Glutamatergic neuron (in vitro differentiated cells): ENCODE data around the gene SLC12A6. TPM values are rescaled to one million over a fixed set of nuclear protein-coding genes. Genes with fewer than 3 reads are reported as not detected.

Experiments
- DNase-seq: peaks from one replicate; pipeline ENCODE4 v3.0.0; 2022
- H3K27ac Mint-ChIP-seq: one replicate; pipeline ENCODE4 v1.8.0; 2020; ENCODE audit warnings: mild to moderate bottlenecking, mixed read lengths, inconsistent platforms; ENCODE audit not compliant: unreplicated experiment
- H3K27me3 Mint-ChIP-seq: one replicate; pipeline ENCODE4 v1.8.0; 2020; ENCODE audit warnings: mild to moderate bottlenecking, moderate library complexity, mixed read lengths, inconsistent platforms; ENCODE audit not compliant: unreplicated experiment
- H3K36me3 Mint-ChIP-seq: one replicate; pipeline ENCODE4 v1.8.0; 2020; ENCODE audit warnings: mild to moderate bottlenecking, mixed read lengths, inconsistent platforms; ENCODE audit not compliant: unreplicated experiment
- H3K4me1 Mint-ChIP-seq: one replicate; pipeline ENCODE4 v1.8.0; 2020; ENCODE audit warnings: mild to moderate bottlenecking, low read depth, mixed read lengths, inconsistent platforms; ENCODE audit not compliant: unreplicated experiment
- H3K4me3 Mint-ChIP-seq: one replicate; pipeline ENCODE4 v1.8.0; 2020; ENCODE audit warnings: mild to moderate bottlenecking, mixed read lengths, inconsistent platforms; ENCODE audit not compliant: unreplicated experiment
- H3K9me3 Mint-ChIP-seq: one replicate; pipeline ENCODE4 v1.8.0; 2020; ENCODE audit warnings: mild to moderate bottlenecking, moderate library complexity, mixed read lengths, inconsistent platforms; ENCODE audit not compliant: unreplicated experiment
- microRNA-seq: library from miRNA; unstranded; fragments of <30 nt; microRNA quantifications from one replicate; pipeline ENCODE4, GENCODE V29; 2020; ENCODE audit not compliant: unreplicated experiment
- total RNA-seq: library from RNA; stranded (reverse); fragmentation: NEBNext Ultra II Directional; extraction: Animal tissue kit (Norgen Biotek cat#: 25700); gene quantifications from one replicate; pipeline ENCODE4 v1.2.1, GENCODE V29; 2021; ENCODE audit not compliant: unreplicated experiment
- TF ChIP-seq, protein P1 (sequence below): fragments of 200-600 bp; sonication (generic); IDR thresholded peaks from one replicate; pipeline ENCODE4 v1.5.0; 2021; ENCODE audit not compliant: partially characterized antibody, unreplicated experiment

Gene SLC12A6
- total RNA-seq, 1 donor from 2014 or later, result 43.3 TPM

DNA sequence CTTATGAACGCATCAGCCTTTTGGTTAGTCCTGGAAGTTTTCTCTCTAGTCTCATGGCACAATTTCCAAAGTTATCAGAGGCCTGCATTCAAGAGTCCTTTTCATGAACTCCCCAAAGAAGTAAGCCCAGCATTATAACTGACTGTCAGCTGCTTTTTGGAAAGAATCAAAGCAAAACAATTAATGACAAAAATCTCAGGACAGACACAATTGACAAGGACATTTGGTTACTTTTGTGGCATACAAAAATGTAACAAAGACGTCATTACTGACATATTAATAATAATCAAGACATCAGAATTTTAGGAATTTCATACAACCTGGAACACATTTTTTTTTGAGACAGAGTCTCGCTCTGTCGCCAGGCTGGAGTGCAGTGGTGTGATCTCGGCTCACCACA lies 148.9 kb downstream of the SLC12A6 start:
- H3K9me3 Mint-ChIP-seq, result peaks cover 3% of the 10 kb centered on the region
- H3K4me3 Mint-ChIP-seq, result no peak overlapping the region
- H3K36me3 Mint-ChIP-seq, result peaks cover 13% of the 10 kb centered on the region
- DNase-seq, result no peak
- H3K4me1 Mint-ChIP-seq, result no peaks in the 10 kb centered on the region
- no peak overlapping the region for H3K27ac Mint-ChIP-seq
- H3K27me3 Mint-ChIP-seq, result peaks cover 2% of the 10 kb centered on the region
- TF ChIP-seq, protein P1, sequence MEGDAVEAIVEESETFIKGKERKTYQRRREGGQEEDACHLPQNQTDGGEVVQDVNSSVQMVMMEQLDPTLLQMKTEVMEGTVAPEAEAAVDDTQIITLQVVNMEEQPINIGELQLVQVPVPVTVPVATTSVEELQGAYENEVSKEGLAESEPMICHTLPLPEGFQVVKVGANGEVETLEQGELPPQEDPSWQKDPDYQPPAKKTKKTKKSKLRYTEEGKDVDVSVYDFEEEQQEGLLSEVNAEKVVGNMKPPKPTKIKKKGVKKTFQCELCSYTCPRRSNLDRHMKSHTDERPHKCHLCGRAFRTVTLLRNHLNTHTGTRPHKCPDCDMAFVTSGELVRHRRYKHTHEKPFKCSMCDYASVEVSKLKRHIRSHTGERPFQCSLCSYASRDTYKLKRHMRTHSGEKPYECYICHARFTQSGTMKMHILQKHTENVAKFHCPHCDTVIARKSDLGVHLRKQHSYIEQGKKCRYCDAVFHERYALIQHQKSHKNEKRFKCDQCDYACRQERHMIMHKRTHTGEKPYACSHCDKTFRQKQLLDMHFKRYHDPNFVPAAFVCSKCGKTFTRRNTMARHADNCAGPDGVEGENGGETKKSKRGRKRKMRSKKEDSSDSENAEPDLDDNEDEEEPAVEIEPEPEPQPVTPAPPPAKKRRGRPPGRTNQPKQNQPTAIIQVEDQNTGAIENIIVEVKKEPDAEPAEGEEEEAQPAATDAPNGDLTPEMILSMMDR, result no peak

DNA sequence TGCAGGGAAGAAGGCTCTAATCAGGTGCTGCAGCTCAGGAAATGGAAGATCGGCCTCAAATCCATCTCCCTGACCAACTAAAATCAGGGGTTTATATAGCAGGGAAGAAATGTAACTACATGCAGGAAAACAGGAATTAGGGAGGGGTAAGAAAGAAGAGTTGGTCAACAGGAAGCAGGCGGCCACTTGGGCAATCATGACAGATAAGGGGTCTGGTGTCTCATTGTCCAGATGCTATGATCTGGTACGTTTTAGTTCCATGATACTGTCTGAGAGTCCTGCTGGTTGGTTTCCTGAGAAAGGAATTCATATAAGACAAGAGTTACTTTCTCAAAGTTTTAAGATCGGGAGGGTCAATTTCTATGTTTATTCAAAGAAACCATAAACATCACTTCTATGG lies 151.9 kb downstream of the SLC12A6 start:
- no peaks in the 10 kb centered on the region for H3K4me1 Mint-ChIP-seq
- TF ChIP-seq, protein P1, result no peak
- peaks cover 13% of the 10 kb centered on the region for H3K36me3 Mint-ChIP-seq
- no peak overlapping the region for H3K27ac Mint-ChIP-seq
- H3K9me3 Mint-ChIP-seq, result peaks cover 3% of the 10 kb centered on the region
- no peak for DNase-seq
- peaks cover 2% of the 10 kb centered on the region for H3K27me3 Mint-ChIP-seq
- H3K4me3 Mint-ChIP-seq, result no peak overlapping the region

DNA sequence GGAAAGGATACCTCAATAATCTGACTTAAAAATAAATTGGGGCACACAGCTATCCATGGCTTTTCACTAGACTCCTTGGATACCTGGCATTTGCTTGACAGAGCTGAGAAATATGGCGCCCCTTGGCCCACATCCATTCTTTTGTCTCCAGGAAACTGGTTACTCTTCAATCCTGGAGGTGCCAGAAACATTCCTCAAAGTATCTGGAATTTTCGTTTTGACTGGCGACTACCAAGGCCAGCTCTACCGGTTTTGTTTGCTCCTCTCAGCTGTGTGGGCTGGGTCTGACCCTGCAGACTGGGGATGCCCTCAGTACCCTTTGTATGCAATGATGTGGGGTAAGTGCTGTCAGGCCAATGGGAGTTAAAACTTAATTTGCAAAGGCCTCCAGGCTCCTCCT lies 154.6 kb downstream of the SLC12A6 start:
- Mint-ChIP-seq H3K4me3 (no peak overlapping the region), H3K4me1 (no peaks in the 10 kb centered on the region), H3K36me3 (peaks cover 13% of the 10 kb centered on the region), H3K9me3 (peaks cover 3% of the 10 kb centered on the region), H3K27me3 (peaks cover 2% of the 10 kb centered on the region), H3K27ac (no peak overlapping the region)
- DNase-seq, result no peak
- TF ChIP-seq, protein P1, result no peak

Small RNA genes within 50 kb of the gene (microRNA-seq; reads per million reads assigned to microRNA genes)
- gene MIR1233-1, result not detected

Other genes starting within 250 kb of the SLC12A6 start
- gene EMC7, start 235.9 kb downstream of the SLC12A6 start, total RNA-seq, result 47.4 TPM
- gene PGBD4, start 235.7 kb downstream of the SLC12A6 start, total RNA-seq, result 1.7 TPM
- gene KATNBL1, start 127.7 kb downstream of the SLC12A6 start, total RNA-seq, result 64.7 TPM
- 98.4 TPM for gene EMC4, start 112.8 kb downstream of the SLC12A6 start, total RNA-seq
- 137 TPM for gene NOP10, start 5.4 kb upstream of the SLC12A6 start, total RNA-seq
- gene NUTM1, start 5.5 kb upstream of the SLC12A6 start, total RNA-seq, result not detected
- gene LPCAT4, start 29.4 kb upstream of the SLC12A6 start, total RNA-seq, result 107 TPM
- gene GOLGA8A, start 100.0 kb upstream of the SLC12A6 start, total RNA-seq, result 85.7 TPM
- gene GOLGA8B, start 245.9 kb upstream of the SLC12A6 start, total RNA-seq, result 161 TPM